ENCODE results near the gene GRIK4. TPM values are rescaled to one million over a fixed set of nuclear protein-coding genes. Genes with fewer than 3 reads are reported as not detected.

The GRIK4 gene
- total and polyA plus RNA-seq, 12 donors, result 0.33 to 4.8 (median 3.0) TPM

DNA sequence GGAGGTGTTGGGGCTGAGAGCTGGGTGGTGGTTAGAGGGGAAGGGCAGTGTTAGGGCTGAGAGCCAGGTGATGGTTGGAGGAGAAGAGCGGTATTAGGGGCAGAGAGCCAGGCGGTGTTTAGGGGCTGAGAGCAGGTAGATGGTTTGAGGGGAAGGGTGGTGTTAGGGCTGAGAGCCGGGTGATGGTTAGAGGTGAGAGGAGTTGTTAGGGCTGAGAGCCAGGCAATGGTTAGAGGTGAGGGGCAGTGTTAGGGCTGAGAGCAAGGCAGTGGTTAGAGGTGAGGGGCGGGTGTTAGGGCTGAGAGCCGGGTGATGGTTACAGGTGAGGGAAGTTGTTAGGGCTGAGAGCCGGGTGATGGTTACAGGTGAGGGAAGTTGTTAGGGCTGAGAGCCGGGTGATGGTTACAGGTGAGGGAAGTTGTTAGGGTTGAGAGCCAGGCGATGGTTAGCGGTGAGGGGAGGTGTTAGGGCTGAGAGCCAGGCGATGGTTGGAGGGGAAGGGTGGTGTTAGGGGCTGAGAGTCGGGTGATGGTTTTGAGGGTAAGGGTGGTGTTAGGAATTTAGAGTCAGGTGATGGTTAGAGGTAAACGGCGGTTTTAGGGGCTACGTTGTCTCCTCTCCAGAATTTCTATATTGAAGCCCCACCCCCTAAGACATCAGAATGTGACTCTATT is 282.4 kb downstream of the GRIK4 start:
- H3K27me3 ChIP-seq, result no peaks in the 10 kb centered on the region

DNA sequence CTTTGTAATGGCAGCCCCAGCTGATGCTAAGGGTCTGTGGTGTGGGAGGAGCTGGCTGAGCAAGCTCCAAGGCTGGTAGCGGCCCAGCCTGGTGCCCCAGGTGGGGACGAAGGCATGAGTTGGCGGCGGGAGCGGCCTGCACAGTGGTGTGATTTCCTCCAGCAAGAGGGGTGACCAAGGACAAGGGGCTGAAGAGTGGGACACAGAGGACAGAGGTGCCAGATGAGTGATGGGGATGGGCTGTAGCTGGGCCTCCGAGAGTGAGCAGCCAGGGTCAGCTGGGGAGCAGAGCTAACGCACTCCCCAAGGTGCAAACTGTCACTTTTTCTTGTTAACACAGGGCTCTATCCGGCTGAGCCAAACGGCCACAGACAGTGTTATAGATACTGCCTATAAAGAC is 283.2 kb downstream of the GRIK4 start:
- H3K4me1 ChIP-seq (replicated peaks in 1 of 2), result no peaks in the 10 kb centered on the region
- H3K4me3 ChIP-seq, result no peak overlapping the region
- no peaks in the 10 kb centered on the region for H3K27me3 ChIP-seq
- WGBS, 4 donors, result 77 to 88% (median 86%) methylated on average over 8 to 9 of the region's 9 CpGs
- intact Hi-C loops (cut with DNase I), result no loop called here
- H3K36me3 ChIP-seq (replicated peaks in 1 of 2), result no peaks in the 10 kb centered on the region
- H3K9me3 ChIP-seq (replicated peaks in 1 of 3), result no peaks in the 10 kb centered on the region
- H3K27ac ChIP-seq, result no peak overlapping the region
- no peak for DNase-seq
- no peak for TF ChIP-seq POLR2A (IDR thresholded peaks at IDR 0.05)
- TF ChIP-seq, protein P1, sequence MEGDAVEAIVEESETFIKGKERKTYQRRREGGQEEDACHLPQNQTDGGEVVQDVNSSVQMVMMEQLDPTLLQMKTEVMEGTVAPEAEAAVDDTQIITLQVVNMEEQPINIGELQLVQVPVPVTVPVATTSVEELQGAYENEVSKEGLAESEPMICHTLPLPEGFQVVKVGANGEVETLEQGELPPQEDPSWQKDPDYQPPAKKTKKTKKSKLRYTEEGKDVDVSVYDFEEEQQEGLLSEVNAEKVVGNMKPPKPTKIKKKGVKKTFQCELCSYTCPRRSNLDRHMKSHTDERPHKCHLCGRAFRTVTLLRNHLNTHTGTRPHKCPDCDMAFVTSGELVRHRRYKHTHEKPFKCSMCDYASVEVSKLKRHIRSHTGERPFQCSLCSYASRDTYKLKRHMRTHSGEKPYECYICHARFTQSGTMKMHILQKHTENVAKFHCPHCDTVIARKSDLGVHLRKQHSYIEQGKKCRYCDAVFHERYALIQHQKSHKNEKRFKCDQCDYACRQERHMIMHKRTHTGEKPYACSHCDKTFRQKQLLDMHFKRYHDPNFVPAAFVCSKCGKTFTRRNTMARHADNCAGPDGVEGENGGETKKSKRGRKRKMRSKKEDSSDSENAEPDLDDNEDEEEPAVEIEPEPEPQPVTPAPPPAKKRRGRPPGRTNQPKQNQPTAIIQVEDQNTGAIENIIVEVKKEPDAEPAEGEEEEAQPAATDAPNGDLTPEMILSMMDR (IDR thresholded peaks at IDR 0.05), result no peak

More for the DNA sequence above, 282.4 kb downstream of the GRIK4 start:
- intact Hi-C loops (cut with DNase I), result no loop called here
- DNase-seq, result no peak
- no peak for TF ChIP-seq POLR2A (IDR thresholded peaks at IDR 0.05)
- TF ChIP-seq, protein P1 (IDR thresholded peaks at IDR 0.05), result no peak
- WGBS, 4 donors, result 81 to 90% (median 84%) methylated on average over 14 of the region's 14 CpGs
- Histone ChIP-seq H3K4me3 (no peak overlapping the region), H3K9me3 (replicated peaks in 1 of 3) (no peaks in the 10 kb centered on the region), H3K36me3 (replicated peaks in 1 of 2) (no peaks in the 10 kb centered on the region), H3K4me1 (replicated peaks in 1 of 2) (no peaks in the 10 kb centered on the region), H3K27ac (no peak overlapping the region)

DNA sequence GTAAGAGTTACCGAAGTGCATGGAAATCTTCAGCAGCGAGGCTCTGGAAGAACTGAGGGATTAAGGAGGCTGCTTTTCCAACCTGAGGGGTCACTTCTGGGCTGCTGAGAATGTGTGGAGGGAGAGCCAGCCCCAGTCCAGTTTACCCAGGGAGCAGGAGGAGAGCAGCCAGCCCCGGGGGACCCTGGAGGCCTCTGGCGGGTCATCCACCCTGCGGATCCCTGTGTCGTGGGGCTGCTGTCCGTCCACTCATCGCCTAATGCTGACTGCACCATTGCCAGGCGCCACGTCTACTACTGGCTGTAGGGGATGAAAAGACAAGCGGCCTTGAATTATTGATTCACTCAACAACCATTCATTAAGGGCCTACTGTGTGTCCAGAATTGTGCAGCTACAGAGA is 283.6 kb downstream of the GRIK4 start:
- Histone ChIP-seq H3K4me3 (no peak overlapping the region), H3K9me3 (replicated peaks in 1 of 3) (no peaks in the 10 kb centered on the region), H3K4me1 (replicated peaks in 1 of 2) (no peaks in the 10 kb centered on the region), H3K27me3 (no peaks in the 10 kb centered on the region), H3K36me3 (replicated peaks in 1 of 2) (no peaks in the 10 kb centered on the region), H3K27ac (no peak overlapping the region)
- 82 to 95% (median 88%) methylated on average over 11 of the region's 11 CpGs for WGBS, 4 donors
- DNase-seq, result no peak
- no peak for TF ChIP-seq POLR2A (IDR thresholded peaks at IDR 0.05)
- TF ChIP-seq, protein P1 (IDR thresholded peaks at IDR 0.05), result no peak
- intact Hi-C loops (cut with DNase I), result no loop called here

DNA sequence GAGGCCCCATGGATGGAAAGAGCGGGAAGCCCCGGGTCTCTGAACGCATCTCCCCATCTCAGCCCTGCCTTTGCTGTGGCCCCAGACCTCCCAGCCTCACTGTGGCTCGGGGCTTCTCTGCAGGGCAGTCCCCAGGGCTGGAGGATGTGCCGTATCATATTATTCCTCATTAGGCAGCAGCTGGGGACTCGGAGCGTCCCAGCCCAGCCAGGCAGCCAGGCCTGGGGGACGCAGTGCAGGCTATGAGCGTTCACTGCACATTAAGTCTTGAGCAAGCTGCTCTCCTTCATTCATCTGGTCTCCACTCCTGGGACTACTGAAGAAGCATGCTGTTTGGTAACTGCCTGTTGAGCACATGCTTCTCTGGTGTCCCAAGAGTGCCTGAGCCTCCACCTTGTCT is 285.6 kb downstream of the GRIK4 start:
- Histone ChIP-seq H3K4me3 (no peak overlapping the region), H3K27me3 (no peaks in the 10 kb centered on the region), H3K36me3 (replicated peaks in 1 of 2) (no peaks in the 10 kb centered on the region), H3K4me1 (replicated peaks in 1 of 2) (no peaks in the 10 kb centered on the region), H3K27ac (no peak overlapping the region), H3K9me3 (replicated peaks in 1 of 3) (no peaks in the 10 kb centered on the region)
- intact Hi-C loops (cut with DNase I), result no loop called here
- TF ChIP-seq POLR2A (IDR thresholded peaks at IDR 0.05), result no peak
- TF ChIP-seq, protein P1 (IDR thresholded peaks at IDR 0.05), result no peak
- WGBS, 4 donors, result 76 to 89% (median 80%) methylated on average over 7 to 9 of the region's 9 CpGs
- DNase-seq, result no peak
